HepG2 (cell line): ENCODE results near the gene ZDHHC19. TPM values are rescaled to one million over a fixed set of nuclear protein-coding genes. Genes with fewer than 3 reads are reported as not detected.
A peak's percentile ranks its signal among the peaks of the same experiment; 100 is the strongest.

ENCODE experiments used
- ARNTL ChIP-seq: sonication (generic); formaldehyde crosslinking; IDR thresholded peaks from 2 replicates; pipeline ENCODE4 v1.4.0; 2020; ENCODE audit warnings: mild to moderate bottlenecking, missing genetic modification reagents
- E2F5 ChIP-seq: sonication (generic); formaldehyde crosslinking; conservative IDR thresholded peaks from 2 replicates; pipeline ENCODE4 v1.4.0; 2020; ENCODE audit warnings: missing genetic modification reagents
- HNF4G ChIP-seq, 2 experiments: sonication (generic) in 1 of 2; formaldehyde crosslinking in 1 of 2; IDR thresholded peaks; 2 replicates each; pipeline versions ENCODE4 v1.4.0 to v1.6.1; 2011 to 2020; ENCODE audit warnings: borderline replicate concordance in 2 of 2, low read depth in 2 of 2, mild to moderate bottlenecking in 2 of 2, low read length in 1 of 2, missing genetic modification reagents in 1 of 2, moderate library complexity in 1 of 2
- MATR3 ChIP-seq: sonication (generic); formaldehyde crosslinking; IDR thresholded peaks from 2 replicates; pipeline ENCODE4 v1.4.0; 2020; ENCODE audit warnings: missing genetic modification reagents
- PHF20 ChIP-seq: sonication (generic); formaldehyde crosslinking; IDR thresholded peaks from 2 replicates; pipeline ENCODE4 v1.5.0; 2020; ENCODE audit warnings: mild to moderate bottlenecking, missing genetic modification reagents
- PPARG ChIP-seq: conservative IDR thresholded peaks from 2 replicates; pipeline ENCODE4 v1.6.1; 2016; ENCODE audit warnings: missing biosample characterization, missing genetic modification reagents
- SIN3A ChIP-seq: IDR thresholded peaks from 2 replicates; pipeline ENCODE4 v1.6.1; 2011; ENCODE audit warnings: low read depth, mild to moderate bottlenecking, control low read depth, low read length, borderline replicate concordance
- TCF7L2 ChIP-seq: IDR thresholded peaks from 2 replicates; pipeline ENCODE4 v1.6.1; 2011; ENCODE audit warnings: mild to moderate bottlenecking, low read depth, low read length, moderate library complexity
- TEAD3 ChIP-seq: optimal IDR thresholded peaks from 2 replicates; pipeline ENCODE3; 2016; ENCODE audit warnings: borderline replicate concordance
- ZNF142 ChIP-seq: sonication (generic); formaldehyde crosslinking; IDR thresholded peaks from 2 replicates; pipeline ENCODE4 v1.4.0; 2020; ENCODE audit warnings: missing genetic modification reagents
- ZNF451 ChIP-seq: sonication (generic); formaldehyde crosslinking; IDR thresholded peaks from 2 replicates; pipeline ENCODE4 v1.5.0; 2020; ENCODE audit warnings: mild to moderate bottlenecking, missing genetic modification reagents
- ZNF543 ChIP-seq: sonication (generic); formaldehyde crosslinking; IDR thresholded peaks from 2 replicates; pipeline ENCODE4 v1.4.0; 2020; ENCODE audit warnings: mild to moderate bottlenecking, missing genetic modification reagents
- ZNF562 ChIP-seq: sonication (generic); formaldehyde crosslinking; IDR thresholded peaks from 2 replicates; pipeline ENCODE4 v1.8.0; 2022; ENCODE audit warnings: missing genetic modification reagents, borderline replicate concordance
- ZNF720 ChIP-seq: sonication (generic); formaldehyde crosslinking; IDR thresholded peaks from 2 replicates; pipeline ENCODE4 v1.4.0; 2020; ENCODE audit warnings: missing genetic modification reagents
- ZNF883 ChIP-seq: sonication (generic); formaldehyde crosslinking; IDR thresholded peaks from 2 replicates; pipeline ENCODE4 v1.5.1; 2020; ENCODE audit warnings: mild to moderate bottlenecking, missing genetic modification reagents; ENCODE audit errors: not compliant biosample characterization
- ZSCAN29 ChIP-seq: sonication (generic); formaldehyde crosslinking; conservative IDR thresholded peaks from 2 replicates; pipeline ENCODE4 v1.4.0; 2020; ENCODE audit warnings: mild to moderate bottlenecking, missing genetic modification reagents
- polyA plus RNA-seq, 8 experiments: library from polyadenylated mRNA; depleted of rRNA in 3 of 8; stranded (reverse) in 7 of 8; unstranded in 1 of 8; fragments of >200 nt; fragmentation: Illumina TruSeq in 4 of 8; extraction: Trizol in 4 of 8; gene quantifications; 2 replicates each; pipeline versions ENCODE4 v1.2.1 to v1.2.3, GENCODE V29; 2011 to 2016; ENCODE audit warnings: low read depth in 4 of 8, missing spikeins in 1 of 8, mixed read lengths in 1 of 8; ENCODE audit not compliant: insufficient read depth in 1 of 8
- total RNA-seq, 5 experiments: library from RNA; depleted of rRNA; stranded (reverse); fragments of >200 nt; fragmentation: Illumina TruSeq; extraction: Trizol; gene quantifications; 2 replicates each; pipeline ENCODE4 v1.2.3, GENCODE V29; 2016; ENCODE audit warnings: low read depth in 1 of 5
- TF ChIP-seq, protein P1 (sequence below): IDR thresholded peaks from 2 replicates; pipeline ENCODE4 v1.6.1; 2016; ENCODE audit warnings: low read depth, borderline replicate concordance
- TF ChIP-seq, protein P2 (sequence below): sonication (generic); formaldehyde crosslinking; IDR thresholded peaks from 2 replicates; pipeline ENCODE4 v1.8.1; 2023; ENCODE audit warnings: mild to moderate bottlenecking, inconsistent platforms, moderate library complexity, missing genetic modification reagents, borderline replicate concordance
- TF ChIP-seq, protein P3 (sequence below): sonication (generic); formaldehyde crosslinking; IDR thresholded peaks from 2 replicates; pipeline ENCODE4 v1.4.0; 2020; ENCODE audit warnings: mild to moderate bottlenecking, missing genetic modification reagents
- TF ChIP-seq, protein P4 (sequence below): sonication (generic); formaldehyde crosslinking; IDR thresholded peaks from 2 replicates; pipeline ENCODE4 v1.8.1; 2023; ENCODE audit warnings: mild to moderate bottlenecking, missing genetic modification reagents

Gene ZDHHC19
- total and polyA plus RNA-seq, 2 of the 13 experiments (the other 11 are each of a cell fraction or from before 2014, with no cell fraction given), result 0.22 to 0.53 TPM

DNA sequence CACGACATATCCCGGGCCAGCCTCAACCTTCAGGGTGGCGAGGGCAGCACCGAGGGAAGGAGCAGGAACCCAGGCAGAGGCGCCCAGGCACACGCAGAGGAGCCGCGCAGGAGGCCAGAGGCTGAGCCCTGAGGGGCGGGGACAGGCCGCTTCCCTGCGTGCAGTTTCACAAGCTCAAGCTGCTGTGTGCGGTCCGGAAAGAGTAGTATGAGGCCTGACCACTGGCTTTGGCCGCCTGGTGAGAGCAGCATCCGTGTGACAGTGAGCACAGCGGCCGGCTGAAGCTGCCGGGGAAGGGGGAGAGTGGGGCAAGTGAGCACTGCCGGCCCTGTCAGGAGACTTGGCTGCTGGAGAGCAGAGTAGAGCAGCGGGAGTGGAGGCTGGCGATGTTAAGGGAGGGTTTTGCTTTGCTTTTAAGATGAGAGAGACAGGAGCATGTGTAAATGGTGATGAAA, 8.7 kb downstream of the ZDHHC19 start (continued):
- TF ChIP-seq, protein P1, sequence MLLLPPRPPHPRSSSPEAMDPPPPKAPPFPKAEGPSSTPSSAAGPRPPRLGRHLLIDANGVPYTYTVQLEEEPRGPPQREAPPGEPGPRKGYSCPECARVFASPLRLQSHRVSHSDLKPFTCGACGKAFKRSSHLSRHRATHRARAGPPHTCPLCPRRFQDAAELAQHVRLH (CRISPR knock-in tag), result no peak
- no peak for TF ChIP-seq PHF20 (CRISPR knock-in tag)
- TF ChIP-seq E2F5 (CRISPR knock-in tag), result no peak
- no peak for TF ChIP-seq MATR3 (CRISPR knock-in tag)
- TF ChIP-seq TCF7L2, result no peak
- TF ChIP-seq ARNTL (CRISPR knock-in tag), result no peak
- TF ChIP-seq, protein P2, sequence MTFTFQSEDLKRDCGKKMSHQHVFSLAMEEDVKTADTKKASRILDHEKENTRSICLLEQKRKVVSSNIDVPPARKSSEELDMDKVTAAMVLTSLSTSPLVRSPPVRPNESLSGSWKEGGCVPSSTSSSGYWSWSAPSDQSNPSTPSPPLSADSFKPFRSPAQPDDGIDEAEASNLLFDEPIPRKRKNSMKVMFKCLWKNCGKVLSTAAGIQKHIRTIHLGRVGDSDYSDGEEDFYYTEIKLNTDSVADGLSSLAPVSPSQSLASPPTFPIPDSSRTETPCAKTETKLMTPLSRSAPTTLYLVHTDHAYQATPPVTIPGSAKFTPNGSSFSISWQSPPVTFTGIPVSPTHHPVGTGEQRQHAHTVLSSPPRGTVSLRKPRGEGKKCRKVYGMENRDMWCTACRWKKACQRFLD (CRISPR knock-in tag), result no peak
- TF ChIP-seq ZNF720 (CRISPR knock-in tag), result no peak
- TF ChIP-seq, protein P3, sequence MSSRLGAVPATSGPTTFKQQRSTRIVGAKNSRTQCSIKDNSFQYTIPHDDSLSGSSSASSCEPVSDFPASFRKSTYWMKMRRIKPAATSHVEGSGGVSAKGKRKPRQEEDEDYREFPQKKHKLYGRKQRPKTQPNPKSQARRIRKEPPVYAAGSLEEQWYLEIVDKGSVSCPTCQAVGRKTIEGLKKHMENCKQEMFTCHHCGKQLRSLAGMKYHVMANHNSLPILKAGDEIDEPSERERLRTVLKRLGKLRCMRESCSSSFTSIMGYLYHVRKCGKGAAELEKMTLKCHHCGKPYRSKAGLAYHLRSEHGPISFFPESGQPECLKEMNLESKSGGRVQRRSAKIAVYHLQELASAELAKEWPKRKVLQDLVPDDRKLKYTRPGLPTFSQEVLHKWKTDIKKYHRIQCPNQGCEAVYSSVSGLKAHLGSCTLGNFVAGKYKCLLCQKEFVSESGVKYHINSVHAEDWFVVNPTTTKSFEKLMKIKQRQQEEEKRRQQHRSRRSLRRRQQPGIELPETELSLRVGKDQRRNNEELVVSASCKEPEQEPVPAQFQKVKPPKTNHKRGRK (CRISPR knock-in tag), result no peak
- TF ChIP-seq PPARG, result no peak
- no peak for TF ChIP-seq ZNF451
- TF ChIP-seq TEAD3 (CRISPR knock-in tag), result peak; percentile 28
- TF ChIP-seq ZNF142 (CRISPR knock-in tag), result no peak
- TF ChIP-seq ZNF562 (CRISPR knock-in tag), result no peak
- no peak for TF ChIP-seq SIN3A
- no peak for TF ChIP-seq ZNF883 (CRISPR knock-in tag)
- no peak for TF ChIP-seq HNF4G (IDR thresholded peaks at IDR 0.05; ENCODE audit: borderline replicate concordance, low read depth, low read length)
- TF ChIP-seq HNF4G (CRISPR knock-in tag; IDR thresholded peaks at IDR 0.05; ENCODE audit: borderline replicate concordance, low read depth), result no peak
- no peak for TF ChIP-seq ZSCAN29 (CRISPR knock-in tag)
- no peak for TF ChIP-seq ZNF543 (CRISPR knock-in tag)
- TF ChIP-seq, protein P4, sequence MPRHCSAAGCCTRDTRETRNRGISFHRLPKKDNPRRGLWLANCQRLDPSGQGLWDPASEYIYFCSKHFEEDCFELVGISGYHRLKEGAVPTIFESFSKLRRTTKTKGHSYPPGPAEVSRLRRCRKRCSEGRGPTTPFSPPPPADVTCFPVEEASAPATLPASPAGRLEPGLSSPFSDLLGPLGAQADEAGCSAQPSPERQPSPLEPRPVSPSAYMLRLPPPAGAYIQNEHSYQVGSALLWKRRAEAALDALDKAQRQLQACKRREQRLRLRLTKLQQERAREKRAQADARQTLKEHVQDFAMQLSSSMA, result no peak
